Activated naive CD8-positive, alpha-beta T cell treated with anti-CD3 and anti-CD28 coated beads, Interleukin-2, amount 10 ng/mL, durations not matched to agents 7 days and 5 days (primary cell): ENCODE data around the gene NDUFS8. TPM values are rescaled to one million over a fixed set of nuclear protein-coding genes. Genes with fewer than 3 reads are reported as not detected.

Source experiments
- ATAC-seq: fragments of 150-1000 bp; cut with Tn5 transposase; one replicate; pipeline ENCODE4 v1.10.0; 2021; ENCODE audit warnings: low read depth, moderate library complexity
- POLR2A ChIA-PET: fragments of 350-600 bp; sonication (Branson Sonifier 250); formaldehyde crosslinking; loops from one replicate; lab custom pipeline; 2021; ENCODE audit warnings: antibody characterized with exemption; lab: Charles Lee
- DNase-seq: peaks from one replicate; pipeline ENCODE4 v3.0.0; 2021
- H3K27ac Mint-ChIP-seq: one replicate; pipeline ENCODE4 v1.8.0; 2022; ENCODE audit warnings: mild to moderate bottlenecking, mixed read lengths
- H3K27me3 Mint-ChIP-seq: one replicate; pipeline ENCODE4 v1.8.0; 2022; ENCODE audit warnings: mild to moderate bottlenecking, moderate library complexity, mixed read lengths
- H3K36me3 Mint-ChIP-seq: one replicate; pipeline ENCODE4 v1.8.0; 2021; ENCODE audit warnings: mild to moderate bottlenecking, mixed read lengths
- H3K4me1 Mint-ChIP-seq: one replicate; pipeline ENCODE4 v1.8.0; 2021; ENCODE audit warnings: mixed read lengths
- H3K4me3 Mint-ChIP-seq: one replicate; pipeline ENCODE4 v1.8.0; 2022; ENCODE audit warnings: mild to moderate bottlenecking, moderate library complexity, mixed read lengths
- H3K9me3 Mint-ChIP-seq: one replicate; pipeline ENCODE4 v1.8.0; 2021; ENCODE audit warnings: mixed read lengths
- total RNA-seq, 2 experiments: library from RNA; stranded (reverse); gene quantifications; one replicate each; pipeline ENCODE4 v1.2.3, GENCODE V29; 2021

The NDUFS8 gene
- total RNA-seq, 2 experiments from 2014 or later, result 117 to 128 TPM

- Mint-ChIP-seq H3K9me3 (no peaks in the 10 kb centered on the region), H3K4me3 (no peak overlapping the region), H3K36me3 (peaks cover 2% of the 10 kb centered on the region), H3K27ac (peak overlapping the region; percentile 36), H3K4me1 (peaks cover 19% of the 10 kb centered on the region), H3K27me3 (no peaks in the 10 kb centered on the region)
- DNase-seq, result no peak
- POLR2A ChIA-PET, result no interaction called here
- ATAC-seq, result no peak
Measured at GRCh38 chr11:68026391-68027105, 3.9 kb upstream of the NDUFS8 start.

DNA sequence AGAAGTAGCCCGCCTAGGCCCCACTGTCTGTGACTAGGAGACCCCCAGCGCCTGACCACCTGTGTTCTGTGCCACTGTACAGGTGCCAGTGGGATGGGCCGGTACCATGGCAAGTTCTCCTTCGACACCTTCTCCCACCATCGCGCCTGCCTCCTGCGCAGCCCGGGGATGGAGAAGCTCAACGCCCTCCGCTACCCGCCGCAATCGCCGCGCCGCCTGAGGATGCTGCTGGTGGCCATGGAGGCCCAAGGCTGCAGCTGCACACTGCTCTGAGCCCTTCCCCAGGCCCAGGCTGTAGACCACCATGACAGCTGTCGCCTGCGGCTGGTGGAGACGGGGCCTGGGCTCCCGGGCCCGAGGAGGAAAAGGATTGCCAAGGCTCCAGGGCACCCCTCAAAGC is 2.8 kb upstream of the NDUFS8 start:
- no peak overlapping the region for H3K4me3 Mint-ChIP-seq
- no peak overlapping the region for H3K27ac Mint-ChIP-seq
- H3K9me3 Mint-ChIP-seq, result no peaks in the 10 kb centered on the region
- POLR2A ChIA-PET, result no interaction called here
- peaks cover 22% of the 10 kb centered on the region for H3K4me1 Mint-ChIP-seq
- DNase-seq (no peak), ATAC-seq (no peak)
- H3K36me3 Mint-ChIP-seq, result peaks cover 4% of the 10 kb centered on the region
- no peaks in the 10 kb centered on the region for H3K27me3 Mint-ChIP-seq

GRCh38 chr11:68028802-68029545 is 1.5 kb upstream of the NDUFS8 start:
- POLR2A ChIA-PET, result interaction anchor here (0.7 to 0.8 kb wide), 2 partner anchors 8 to 544 kb away, joined by 3 read pairs; no protein-coding TSS in a partner anchor
- ATAC-seq, result no peak
- DNase-seq, result no peak
- Mint-ChIP-seq H3K36me3 (peaks cover 7% of the 10 kb centered on the region), H3K4me1 (peaks cover 22% of the 10 kb centered on the region), H3K27me3 (no peaks in the 10 kb centered on the region), H3K27ac (peak overlapping the region; percentile 98), H3K9me3 (no peaks in the 10 kb centered on the region), H3K4me3 (peak overlapping the region; percentile 97)

- peaks cover 7% of the 10 kb centered on the region for H3K36me3 Mint-ChIP-seq
- no peak for DNase-seq
- H3K27me3 Mint-ChIP-seq, result no peaks in the 10 kb centered on the region
- H3K9me3 Mint-ChIP-seq, result no peaks in the 10 kb centered on the region
- H3K4me1 Mint-ChIP-seq, result peaks cover 21% of the 10 kb centered on the region
- POLR2A ChIA-PET, result interaction anchor here (2.5 kb wide), 1 partner anchor 9 kb away, joined by 15 read pairs; the partner anchor contains the start of gene TCIRG1
- H3K4me3 Mint-ChIP-seq, result peak overlapping the region; percentile 97
- H3K27ac Mint-ChIP-seq, result peak overlapping the region; percentile 98
- ATAC-seq, result no peak
Measured at GRCh38 chr11:68031144-68031464, 623 bp downstream of the NDUFS8 start.

DNA sequence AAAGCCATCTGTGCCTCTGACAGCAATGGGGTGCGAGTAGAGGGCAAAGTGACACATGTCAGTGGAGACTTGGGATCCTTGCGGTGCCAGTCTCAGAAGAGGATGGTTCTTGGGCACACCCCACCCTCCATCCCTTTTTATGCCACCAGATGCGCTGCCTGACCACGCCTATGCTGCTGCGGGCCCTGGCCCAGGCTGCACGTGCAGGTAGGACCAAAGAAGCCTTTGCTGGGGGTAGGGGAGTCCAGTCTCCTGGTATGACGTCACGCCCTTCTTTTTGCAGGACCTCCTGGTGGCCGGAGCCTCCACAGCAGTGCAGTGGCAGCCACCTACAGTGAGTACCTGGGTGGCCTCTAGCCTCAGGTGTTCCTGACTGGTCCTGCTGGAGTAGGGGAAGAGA is 1.5 kb downstream of the NDUFS8 start:
- POLR2A ChIA-PET, result interaction anchor here (2.5 kb wide), 1 partner anchor 8 kb away, joined by 15 read pairs; the partner anchor contains the start of gene TCIRG1
- no peaks in the 10 kb centered on the region for H3K9me3 Mint-ChIP-seq

DNA sequence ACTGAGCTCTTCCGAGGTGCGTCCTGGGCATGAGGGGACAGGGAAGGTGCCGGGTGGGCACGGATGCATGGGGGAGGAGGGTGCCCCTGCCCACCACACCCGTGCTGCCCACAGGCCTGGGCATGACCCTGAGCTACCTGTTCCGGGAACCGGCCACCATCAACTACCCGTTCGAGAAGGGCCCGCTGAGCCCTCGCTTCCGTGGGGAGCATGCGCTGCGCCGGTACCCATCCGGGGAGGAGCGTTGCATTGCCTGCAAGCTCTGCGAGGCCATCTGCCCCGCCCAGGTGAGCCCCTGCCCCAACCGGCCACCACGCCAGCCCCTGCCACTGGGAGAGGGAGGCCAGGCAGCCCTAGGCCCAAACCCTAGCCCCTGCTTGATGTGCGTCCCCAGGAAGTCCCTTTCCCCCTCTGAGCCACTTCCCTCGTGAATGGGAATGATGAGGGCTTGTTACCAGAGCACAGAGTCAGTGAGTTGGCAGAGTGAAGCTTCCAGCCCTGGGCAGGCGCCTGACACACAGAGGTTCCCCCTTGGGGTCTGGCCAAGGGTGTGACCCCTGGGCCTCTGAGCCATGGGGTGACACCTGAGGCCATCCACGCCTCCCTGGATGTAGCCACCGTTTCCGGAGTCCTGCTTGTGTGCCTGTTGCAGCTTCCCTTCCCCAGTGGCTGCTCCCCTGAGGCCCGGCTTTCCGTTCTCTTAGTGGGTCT is 2.7 kb downstream of the NDUFS8 start:
- no peak overlapping the region for H3K27ac Mint-ChIP-seq
- peaks cover 5% of the 10 kb centered on the region for H3K36me3 Mint-ChIP-seq
- no peak for ATAC-seq
- H3K4me1 Mint-ChIP-seq, result peaks cover 30% of the 10 kb centered on the region
- no peaks in the 10 kb centered on the region for H3K27me3 Mint-ChIP-seq
- POLR2A ChIA-PET, result no interaction called here
- no peaks in the 10 kb centered on the region for H3K9me3 Mint-ChIP-seq
- H3K4me3 Mint-ChIP-seq, result no peak overlapping the region
- DNase-seq, result no peak

More for the DNA sequence above, 1.5 kb downstream of the NDUFS8 start:
- no peaks in the 10 kb centered on the region for H3K27me3 Mint-ChIP-seq
- H3K27ac Mint-ChIP-seq, result peak overlapping the region; percentile 98
- H3K36me3 Mint-ChIP-seq, result peaks cover 7% of the 10 kb centered on the region
- H3K4me1 Mint-ChIP-seq, result peaks cover 23% of the 10 kb centered on the region
- H3K4me3 Mint-ChIP-seq, result peak overlapping the region; percentile 97
- ATAC-seq (no peak), DNase-seq (no peak)

DNA sequence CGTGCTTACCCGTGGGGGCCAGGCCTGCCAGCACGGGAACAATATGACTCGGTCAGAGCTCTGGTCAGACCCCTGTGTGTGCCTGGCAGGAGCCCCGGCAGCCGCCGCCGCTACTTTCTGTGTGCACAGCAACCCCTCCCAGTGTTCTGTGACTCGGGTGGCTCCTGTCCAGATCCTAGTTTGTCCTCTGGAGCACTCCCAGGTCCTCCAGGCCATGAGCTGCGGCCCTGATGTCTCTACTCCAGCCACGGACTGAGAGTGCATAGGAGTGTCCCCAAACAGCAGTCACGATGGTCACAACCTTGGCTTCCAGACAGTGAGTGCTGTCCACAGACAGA is 3.2 kb downstream of the NDUFS8 start:
- POLR2A ChIA-PET, result no interaction called here
- Mint-ChIP-seq H3K9me3 (no peaks in the 10 kb centered on the region), H3K4me1 (peaks cover 29% of the 10 kb centered on the region), H3K27ac (no peak overlapping the region), H3K4me3 (no peak overlapping the region), H3K27me3 (no peaks in the 10 kb centered on the region), H3K36me3 (peaks cover 5% of the 10 kb centered on the region)
- no peak for ATAC-seq
- DNase-seq, result no peak

DNA sequence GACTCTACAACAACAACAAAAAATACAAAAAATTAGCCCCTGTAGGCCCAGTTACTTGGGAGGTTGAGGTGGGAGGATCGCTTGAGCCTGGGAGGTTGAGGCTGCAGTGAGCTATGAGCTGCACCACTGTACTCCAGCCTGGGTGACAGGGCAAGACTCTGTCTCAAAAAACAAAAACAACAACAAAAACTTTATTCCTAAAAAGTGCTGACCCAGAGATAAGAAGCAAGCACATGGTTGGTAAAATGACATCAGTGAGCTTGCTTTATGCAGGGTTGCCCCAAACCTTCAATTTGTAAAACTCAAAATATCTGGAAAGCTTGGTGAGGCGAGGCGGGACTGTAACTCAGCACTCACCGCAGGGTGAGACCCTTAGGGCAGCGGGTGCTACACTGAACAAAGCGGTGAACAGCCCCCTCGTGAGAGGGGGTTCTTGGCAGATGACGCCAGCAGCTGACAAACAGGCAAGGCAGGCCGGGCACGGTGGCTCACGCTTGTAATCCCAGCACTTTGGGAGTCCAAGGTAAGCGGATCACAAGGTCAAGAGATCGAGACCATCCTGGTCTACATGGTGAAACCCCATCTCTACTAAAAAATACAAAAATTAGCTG is 4.9 kb downstream of the NDUFS8 start:
- Mint-ChIP-seq H3K27ac (peak overlapping the region; percentile 47), H3K36me3 (peaks cover 5% of the 10 kb centered on the region), H3K9me3 (no peaks in the 10 kb centered on the region), H3K4me1 (peaks cover 22% of the 10 kb centered on the region), H3K27me3 (no peaks in the 10 kb centered on the region), H3K4me3 (no peak overlapping the region)
- DNase-seq (no peak), ATAC-seq (no peak)
- POLR2A ChIA-PET, result interaction anchor here (0.7 kb wide), 1 partner anchor 85 kb away, joined by 4 read pairs; no protein-coding TSS in a partner anchor

- Mint-ChIP-seq H3K36me3 (peaks cover 5% of the 10 kb centered on the region), H3K27me3 (no peaks in the 10 kb centered on the region), H3K4me1 (peaks cover 22% of the 10 kb centered on the region), H3K9me3 (no peaks in the 10 kb centered on the region), H3K4me3 (no peak overlapping the region), H3K27ac (peak overlapping the region; percentile 97)
- DNase-seq, result no peak
- POLR2A ChIA-PET, result interaction anchor here (0.6 to 3.2 kb wide), 3 partner anchors 11 to 64 kb away, joined by 3 to 12 read pairs (median 4); partner anchors contain the start of gene UNC93B1
- no peak for ATAC-seq
Measured at GRCh38 chr11:68036141-68036716, 5.7 kb downstream of the NDUFS8 start.

- DNase-seq (peak; percentile 56), ATAC-seq (peak; percentile 44)
- peak overlapping the region; percentile 63 for H3K4me3 Mint-ChIP-seq
- H3K36me3 Mint-ChIP-seq, result peaks cover 3% of the 10 kb centered on the region
- no peaks in the 10 kb centered on the region for H3K9me3 Mint-ChIP-seq
- no peaks in the 10 kb centered on the region for H3K27me3 Mint-ChIP-seq
- peaks cover 20% of the 10 kb centered on the region for H3K4me1 Mint-ChIP-seq
- POLR2A ChIA-PET, result interaction anchor here (0.6 to 3.2 kb wide), 5 partner anchors 8 to 63 kb away, joined by 3 to 12 read pairs (median 4); partner anchors contain the start of gene UNC93B1
- H3K27ac Mint-ChIP-seq, result peak overlapping the region; percentile 97
Measured at GRCh38 chr11:68036717-68037239, 6.3 kb downstream of the NDUFS8 start.

- POLR2A ChIA-PET, result interaction anchor here (0.7 to 3.2 kb wide), 3 partner anchors 9 to 39 kb away, joined by 3 to 12 read pairs (median 4); partner anchors contain the start of gene UNC93B1
- Mint-ChIP-seq H3K27ac (peak overlapping the region; percentile 97), H3K4me1 (peaks cover 20% of the 10 kb centered on the region), H3K27me3 (no peaks in the 10 kb centered on the region), H3K9me3 (no peaks in the 10 kb centered on the region), H3K4me3 (peak overlapping the region; percentile 63), H3K36me3 (peaks cover 2% of the 10 kb centered on the region)
- ATAC-seq, result no peak
- no peak for DNase-seq
Measured at GRCh38 chr11:68037411-68038225, 7.1 kb downstream of the NDUFS8 start.
